ENCODE measurements around the gene MYOM3.

MYOM3 gene

GRCh38 chr1:24095140-24095859, 16.6 kb downstream of the MYOM3 start:
- no peak for DNase-seq

GRCh38 chr1:24094554-24094953, 17.4 kb downstream of the MYOM3 start:
- DNase-seq, result no peak

- no peak for DNase-seq
Measured at GRCh38 chr1:24093732-24094131, 18.2 kb downstream of the MYOM3 start.

GRCh38 chr1:24092979-24093378, 19.0 kb downstream of the MYOM3 start:
- no peak for DNase-seq

GRCh38 chr1:24091971-24092482, 19.9 kb downstream of the MYOM3 start:
- DNase-seq, result no peak

GRCh38 chr1:24090736-24091135, 21.2 kb downstream of the MYOM3 start:
- no peak for DNase-seq

GRCh38 chr1:24089743-24090555, 22.0 kb downstream of the MYOM3 start:
- no peak for DNase-seq

GRCh38 chr1:24089027-24089742, 22.8 kb downstream of the MYOM3 start:
- no peak for DNase-seq

- no peak for DNase-seq
Measured at GRCh38 chr1:24086466-24086865, 25.5 kb downstream of the MYOM3 start.

- no peak for DNase-seq
Measured at GRCh38 chr1:24085546-24085945, 26.4 kb downstream of the MYOM3 start.

GRCh38 chr1:24085007-24085406, 26.9 kb downstream of the MYOM3 start:
- no peak for DNase-seq

- no peak for DNase-seq
Measured at GRCh38 chr1:24084050-24084449, 27.9 kb downstream of the MYOM3 start.

- DNase-seq, result no peak
Measured at GRCh38 chr1:24082372-24082771, 29.6 kb downstream of the MYOM3 start.

- DNase-seq, result no peak
Measured at GRCh38 chr1:24081190-24081589, 30.7 kb downstream of the MYOM3 start.

GRCh38 chr1:24080131-24080530, 31.8 kb downstream of the MYOM3 start:
- no peak for DNase-seq

GRCh38 chr1:24077278-24077978, 34.5 kb downstream of the MYOM3 start:
- DNase-seq, result no peak

- DNase-seq, result no peak
Measured at GRCh38 chr1:24075946-24076345, 36.0 kb downstream of the MYOM3 start.

- no peak for DNase-seq
Measured at GRCh38 chr1:24075590-24075854, 36.4 kb downstream of the MYOM3 start.

GRCh38 chr1:24074817-24075589, 36.9 kb downstream of the MYOM3 start:
- DNase-seq, result no peak

GRCh38 chr1:24074196-24074595, 37.7 kb downstream of the MYOM3 start:
- DNase-seq, result no peak

- DNase-seq, result no peak
Measured at GRCh38 chr1:24071941-24072340, 40.0 kb downstream of the MYOM3 start.

- peak; percentile 63 for DNase-seq
Measured at GRCh38 chr1:24070821-24071393, 41.0 kb downstream of the MYOM3 start.
